ENCODE results near the gene SCGB1D1. TPM values are rescaled to one million over a fixed set of nuclear protein-coding genes. Genes with fewer than 3 reads are reported as not detected.

The SCGB1D1 gene
- polyA plus RNA-seq, 2 of the 4 experiments (the other 2 are of a cell fraction): not detected

DNA sequence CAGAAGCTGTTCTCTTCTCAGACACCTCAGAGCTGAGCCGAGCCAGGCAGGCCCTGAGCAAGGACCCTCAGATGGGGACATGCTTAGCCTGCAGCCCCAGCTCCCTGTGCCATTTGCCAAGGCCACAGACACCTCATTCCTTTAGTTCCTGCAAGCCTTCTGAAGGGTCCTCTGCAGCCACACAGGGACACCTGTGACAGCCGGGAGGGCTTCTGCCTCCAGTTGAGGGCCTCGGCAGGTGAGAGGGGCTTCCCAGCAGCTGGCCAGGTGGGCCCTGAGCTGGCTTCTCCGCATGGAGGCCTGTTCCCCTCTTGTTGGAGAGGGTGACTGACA lies 48.0 kb upstream of the SCGB1D1 start (continued):
- TF ChIP-seq FOSL2 (IDR thresholded peaks at IDR 0.05): no peak
- TF ChIP-seq FOSL2 (CRISPR knock-in tag; IDR thresholded peaks at IDR 0.05): no peak
- TF ChIP-seq FOXS1 (CRISPR knock-in tag; IDR thresholded peaks at IDR 0.05): no peak
- TF ChIP-seq CEBPB (IDR thresholded peaks at IDR 0.05): no peak
- TF ChIP-seq ZC3H11A (IDR thresholded peaks at IDR 0.05): no peak

DNA sequence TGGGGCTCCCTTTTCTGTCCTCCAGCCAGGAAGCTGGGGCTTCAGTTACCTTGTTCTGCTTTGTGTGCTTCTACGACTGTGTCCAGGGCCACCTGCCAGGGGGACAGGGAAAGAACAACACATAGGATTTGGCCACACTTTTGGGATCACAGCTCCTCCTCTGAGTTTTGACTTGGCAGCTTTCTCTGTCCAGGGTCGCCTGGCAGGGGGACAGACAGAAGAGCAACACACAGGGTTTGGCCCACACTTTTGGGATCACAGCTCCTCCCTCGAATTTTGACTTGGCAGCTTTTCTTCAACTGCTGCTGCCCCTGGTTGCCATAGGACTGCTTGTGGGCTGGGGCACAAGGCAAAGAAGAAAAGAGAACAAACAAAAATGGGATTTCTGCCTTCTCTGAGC lies 47.1 kb upstream of the SCGB1D1 start:
- FAIRE-seq: no peak
- H3K4me1 ChIP-seq: no peaks in the 10 kb centered on the region
- DNase-seq (ENCODE audit: low read depth in 1 of 2, low spot score in 1 of 2): no peak
- H3K27ac ChIP-seq: no peak overlapping the region
- H3K9me3 ChIP-seq: no peaks in the 10 kb centered on the region
- CTCF ChIA-PET: interaction anchor here (0.7 to 2.8 kb wide), 11 partner anchors 9 to 367 kb away, joined by 3 to 10 read pairs (median 3); no protein-coding TSS in a partner anchor
- ATAC-seq: no peak
- no peak overlapping the region for H3K4me2 ChIP-seq
- POLR2A ChIA-PET: no interaction called here
- no peak overlapping the region for H3K4me3 ChIP-seq
- TF ChIP-seq MAZ (IDR thresholded peaks at IDR 0.05; ENCODE audit: borderline replicate concordance, low read depth, low read length): no peak
- no peak for TF ChIP-seq SREBF2 (IDR thresholded peaks at IDR 0.05)
- no peak for TF ChIP-seq MAX (IDR thresholded peaks at IDR 0.05)
- TF ChIP-seq FOSL2 (IDR thresholded peaks at IDR 0.05): no peak
- no peak for TF ChIP-seq FOSL2 (CRISPR knock-in tag; IDR thresholded peaks at IDR 0.05)
- TF ChIP-seq EHF (CRISPR knock-in tag; IDR thresholded peaks at IDR 0.05): no peak
- TF ChIP-seq, protein P1, sequence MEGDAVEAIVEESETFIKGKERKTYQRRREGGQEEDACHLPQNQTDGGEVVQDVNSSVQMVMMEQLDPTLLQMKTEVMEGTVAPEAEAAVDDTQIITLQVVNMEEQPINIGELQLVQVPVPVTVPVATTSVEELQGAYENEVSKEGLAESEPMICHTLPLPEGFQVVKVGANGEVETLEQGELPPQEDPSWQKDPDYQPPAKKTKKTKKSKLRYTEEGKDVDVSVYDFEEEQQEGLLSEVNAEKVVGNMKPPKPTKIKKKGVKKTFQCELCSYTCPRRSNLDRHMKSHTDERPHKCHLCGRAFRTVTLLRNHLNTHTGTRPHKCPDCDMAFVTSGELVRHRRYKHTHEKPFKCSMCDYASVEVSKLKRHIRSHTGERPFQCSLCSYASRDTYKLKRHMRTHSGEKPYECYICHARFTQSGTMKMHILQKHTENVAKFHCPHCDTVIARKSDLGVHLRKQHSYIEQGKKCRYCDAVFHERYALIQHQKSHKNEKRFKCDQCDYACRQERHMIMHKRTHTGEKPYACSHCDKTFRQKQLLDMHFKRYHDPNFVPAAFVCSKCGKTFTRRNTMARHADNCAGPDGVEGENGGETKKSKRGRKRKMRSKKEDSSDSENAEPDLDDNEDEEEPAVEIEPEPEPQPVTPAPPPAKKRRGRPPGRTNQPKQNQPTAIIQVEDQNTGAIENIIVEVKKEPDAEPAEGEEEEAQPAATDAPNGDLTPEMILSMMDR (IDR thresholded peaks at IDR 0.05): no peak
- no peak for TF ChIP-seq E2F6 (IDR thresholded peaks at IDR 0.05; ENCODE audit: borderline replicate concordance, low read depth)
- TF ChIP-seq HDAC2 (IDR thresholded peaks at IDR 0.05): no peak
- TF ChIP-seq CHD2 (IDR thresholded peaks at IDR 0.05; ENCODE audit: low read length, partially characterized antibody): no peak
- no peak for TF ChIP-seq CEBPB (IDR thresholded peaks at IDR 0.05)
- no peak for TF ChIP-seq CHD4 (IDR thresholded peaks at IDR 0.05; ENCODE audit: borderline replicate concordance)
- no peak for TF ChIP-seq HOXB13 (CRISPR knock-in tag; IDR thresholded peaks at IDR 0.05; ENCODE audit: low read depth)
- no peak for TF ChIP-seq KDM1A (IDR thresholded peaks at IDR 0.05; ENCODE audit: low read depth)
- TF ChIP-seq RARB (CRISPR knock-in tag; IDR thresholded peaks at IDR 0.05): no peak
- TF ChIP-seq POLR2A (IDR thresholded peaks at IDR 0.05; ENCODE audit: low read length): no peak
- TF ChIP-seq PBX3 (IDR thresholded peaks at IDR 0.05): no peak
- TF ChIP-seq NPAS2 (CRISPR knock-in tag; IDR thresholded peaks at IDR 0.05; ENCODE audit: borderline replicate concordance): no peak
- TF ChIP-seq MYC (IDR thresholded peaks at IDR 0.05; ENCODE audit: borderline replicate concordance, low read length): no peak
- no peak for TF ChIP-seq JUNB (IDR thresholded peaks at IDR 0.05)
- 64% methylated on average over 3 of the region's 3 CpGs for WGBS (ENCODE audit: missing lambda C conversion rate)

- Histone ChIP-seq H3K9me3 (no peaks in the 10 kb centered on the region), H3K4me3 (no peak overlapping the region), H3K4me2 (no peak overlapping the region), H3K27ac (no peak overlapping the region), H3K4me1 (no peaks in the 10 kb centered on the region)
- no peak for DNase-seq (ENCODE audit: low read depth in 1 of 2, low spot score in 1 of 2)
- ATAC-seq: peak in 1 of 2 experiments; percentile 28; a peak in 2 of 6 replicates
- CTCF ChIA-PET: interaction anchor here (0.6 to 2.8 kb wide), 7 partner anchors 10 to 168 kb away, joined by 3 to 10 read pairs (median 6); no protein-coding TSS in a partner anchor
- POLR2A ChIA-PET: no interaction called here
- no peak for FAIRE-seq
- WGBS (ENCODE audit: missing lambda C conversion rate): 78% methylated on average over 1 of the region's 1 CpG
- TF ChIP-seq BHLHE40 (IDR thresholded peaks at IDR 0.05; ENCODE audit: low read depth, low read length) (no peak), NPAS2 (CRISPR knock-in tag; IDR thresholded peaks at IDR 0.05; ENCODE audit: borderline replicate concordance) (no peak), ZSCAN20 (CRISPR knock-in tag; IDR thresholded peaks at IDR 0.05) (no peak), ATOH8 (CRISPR knock-in tag; IDR thresholded peaks at IDR 0.05; ENCODE audit: low read depth) (no peak), ZFP36 (IDR thresholded peaks at IDR 0.05; ENCODE audit: borderline replicate concordance, partially characterized antibody) (no peak), ESRRA (IDR thresholded peaks at IDR 0.05; ENCODE audit: borderline replicate concordance, low read length) (no peak), JUNB (IDR thresholded peaks at IDR 0.05) (no peak), TFCP2L1 (CRISPR knock-in tag; IDR thresholded peaks at IDR 0.05) (no peak), E2F6 (IDR thresholded peaks at IDR 0.05; ENCODE audit: borderline replicate concordance, low read depth) (no peak), HMGXB4 (CRISPR knock-in tag; IDR thresholded peaks at IDR 0.05; ENCODE audit: borderline replicate concordance) (no peak), FOSL2 (IDR thresholded peaks at IDR 0.05) (no peak), FOSL2 (CRISPR knock-in tag; IDR thresholded peaks at IDR 0.05) (no peak), MAFK (IDR thresholded peaks at IDR 0.05; ENCODE audit: partially characterized antibody) (no peak), GATA3 (IDR thresholded peaks at IDR 0.05; ENCODE audit: borderline replicate concordance) (no peak)
Observed at GRCh38 chr11:62143727-62144126, 46.3 kb upstream of the SCGB1D1 start.
